ENCODE measurements around the gene RHOV. TPM values are rescaled to one million over a fixed set of nuclear protein-coding genes. Genes with fewer than 3 reads are reported as not detected.
"Not testable (repeated sequence)": the region's sequence is repeated elsewhere in the genome, so short reads cannot be mapped to it uniquely, and the experiment has no call there.

RHOV gene
- total RNA-seq, 1 experiment from 2014 or later, result 0.41 TPM

DNA sequence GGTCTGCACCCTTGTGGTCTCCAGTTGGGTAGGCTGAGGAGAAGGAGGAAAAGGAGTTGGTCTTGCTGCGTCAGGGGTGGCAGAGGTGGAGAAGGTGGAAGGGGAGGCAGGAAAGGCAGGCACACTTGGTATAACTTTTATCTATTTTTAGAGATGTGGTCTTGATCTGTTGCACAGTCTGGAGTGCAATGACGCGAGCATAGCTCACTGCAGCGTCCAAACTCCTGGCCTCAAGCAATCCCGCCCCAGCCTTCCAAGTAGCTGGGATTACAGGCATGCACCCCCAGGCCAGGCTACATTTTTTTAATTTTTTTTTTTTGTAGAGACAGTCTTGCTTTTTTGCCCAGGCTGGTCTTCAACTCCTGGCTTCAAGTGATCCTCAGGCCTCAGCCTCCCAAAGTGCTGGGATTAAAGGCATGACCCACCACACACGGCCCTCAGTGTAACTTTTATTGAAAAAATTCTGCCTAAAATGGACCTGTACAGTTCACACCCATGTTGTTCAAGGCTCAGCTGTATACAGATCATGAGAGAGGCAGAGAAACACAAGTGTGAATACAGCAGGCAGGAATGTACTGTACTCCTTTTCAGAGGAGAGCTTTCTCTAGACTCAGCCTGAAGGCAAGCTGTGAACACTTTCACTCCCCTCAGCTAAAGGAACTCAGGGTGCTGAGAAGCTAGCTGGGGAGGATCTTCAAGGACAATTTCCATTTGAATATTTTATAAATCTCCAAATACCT is 2.1 kb upstream of the RHOV start:
- DNase-seq (ENCODE audit: low spot score), result no peak

DNA sequence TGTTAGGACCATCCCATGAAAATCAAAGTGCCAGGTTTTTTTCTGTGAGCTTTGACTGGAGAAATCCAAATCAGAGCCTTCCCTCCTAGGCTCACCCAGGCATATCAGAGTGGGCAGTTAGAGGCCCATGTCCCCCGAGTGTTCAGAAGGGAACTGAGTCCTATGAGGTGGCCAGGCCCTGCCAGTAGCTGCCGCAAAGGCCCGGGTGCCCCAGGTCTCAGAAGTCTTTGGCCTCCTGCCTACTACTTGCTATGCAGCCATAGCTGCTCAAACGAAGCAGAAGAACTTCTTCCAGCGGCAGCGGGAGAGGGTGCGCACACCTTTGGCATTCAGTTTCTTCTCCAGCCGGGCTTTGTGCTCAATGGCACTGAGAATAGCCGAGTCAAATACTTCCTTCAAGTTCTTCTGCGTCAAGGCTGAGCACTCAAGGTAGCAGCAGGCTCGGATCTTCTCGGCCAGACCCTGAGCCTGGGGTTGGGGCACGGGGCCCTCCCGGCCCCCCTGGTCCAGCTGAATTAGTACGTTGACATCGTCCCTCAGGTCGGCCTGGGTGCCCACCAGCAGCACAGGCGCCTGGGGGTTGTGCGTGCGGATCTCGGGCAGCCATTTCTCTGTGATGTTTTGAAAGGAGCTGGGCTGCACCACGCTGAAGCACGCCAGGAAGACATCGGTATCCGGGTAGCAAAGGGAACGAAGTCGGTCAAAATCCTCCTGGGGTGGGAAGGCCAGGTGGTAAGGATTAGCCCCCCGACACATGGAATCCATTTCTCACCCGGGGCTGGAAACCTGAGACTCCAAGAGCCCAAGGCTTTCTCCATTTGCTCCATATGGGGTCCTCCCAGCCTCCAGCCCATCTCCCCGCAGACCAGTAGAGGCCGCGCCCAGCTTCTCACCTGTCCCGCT is 992 bp downstream of the RHOV start:
- DNase-seq (ENCODE audit: low spot score), result peak; percentile 1

DNA sequence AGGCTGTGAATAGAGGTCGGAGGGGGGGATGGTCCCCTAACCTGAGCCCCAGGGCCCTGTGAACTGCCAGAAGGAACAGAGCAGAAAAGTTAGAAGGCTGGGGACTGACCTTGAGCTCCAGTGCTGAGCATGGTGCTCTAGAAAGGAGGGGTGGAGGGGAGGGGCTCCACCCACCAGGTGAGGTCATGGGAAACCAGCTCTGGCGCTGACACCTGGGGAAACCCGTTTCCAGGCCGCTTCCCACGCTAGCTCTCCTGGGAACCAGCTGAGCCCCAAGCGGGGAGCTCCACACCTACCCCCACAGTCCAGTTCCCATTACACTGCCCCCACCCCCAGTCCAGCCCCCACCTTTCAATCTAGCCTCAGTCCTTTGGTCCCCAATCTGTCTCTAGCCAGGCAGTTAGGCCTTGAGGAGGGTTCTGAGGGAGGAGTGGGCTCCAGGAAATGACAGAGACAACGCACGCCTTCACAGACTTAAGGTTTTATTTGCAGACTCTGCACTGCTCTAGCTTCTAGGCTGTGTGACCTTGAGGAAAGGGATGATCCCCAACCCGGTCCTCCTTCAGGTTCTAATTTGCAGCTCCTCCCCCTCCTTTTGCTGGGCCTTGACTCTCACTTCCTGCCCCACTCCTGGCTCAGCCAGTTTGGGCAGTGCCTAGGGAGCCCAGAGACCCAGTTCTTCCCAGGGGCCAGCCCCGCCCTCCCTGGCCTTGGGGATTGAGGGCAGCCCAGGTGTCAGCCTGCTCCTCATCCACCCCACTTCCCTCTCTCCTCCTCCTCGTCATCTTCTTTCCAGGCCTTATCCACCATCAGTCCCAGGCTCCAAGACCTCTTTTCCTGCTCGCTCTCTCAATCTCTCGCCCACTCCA is 2.1 kb downstream of the RHOV start:
- DNase-seq (ENCODE audit: low spot score), result peak; percentile 1

DNA sequence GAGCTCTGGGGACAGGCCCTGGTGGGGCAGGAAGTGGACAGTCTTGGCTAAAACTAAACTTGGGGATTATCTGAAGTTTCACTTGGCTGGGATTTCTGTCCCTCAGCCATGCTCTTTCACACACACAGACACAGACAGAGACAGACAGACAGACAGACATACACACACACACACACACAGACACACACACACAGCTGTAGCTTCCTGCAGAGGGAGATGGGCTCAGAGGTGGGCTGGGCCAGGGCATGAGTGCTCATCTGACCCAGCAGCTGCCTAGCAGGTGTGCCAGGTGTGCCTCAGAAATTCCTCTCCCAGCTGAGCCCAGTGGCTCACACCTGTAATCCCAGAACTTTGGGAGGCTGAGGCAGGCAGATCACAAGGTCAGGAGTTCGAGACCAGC is 3.3 kb downstream of the RHOV start:
- peak; percentile 1 for DNase-seq (ENCODE audit: low spot score)

DNA sequence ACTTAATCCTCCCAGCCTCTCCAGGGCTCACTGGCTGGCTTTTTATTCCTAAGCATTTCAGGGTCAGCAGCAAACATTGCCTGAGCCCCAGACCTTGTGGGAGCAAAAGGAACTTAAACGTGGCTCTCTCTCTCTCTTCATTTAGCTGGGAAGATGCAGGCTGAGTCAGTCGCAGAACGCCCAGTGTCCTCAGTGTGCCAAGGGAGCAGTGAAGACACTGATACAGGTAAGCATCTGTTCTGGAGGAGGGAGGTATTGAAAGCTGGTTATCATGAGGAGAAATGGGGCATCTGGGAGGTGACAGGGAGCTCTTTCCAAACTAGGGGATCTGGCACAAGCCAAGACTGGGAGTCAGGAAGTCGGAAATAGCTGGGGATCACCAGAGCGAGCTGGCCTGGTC is 4.3 kb downstream of the RHOV start:
- DNase-seq (ENCODE audit: low spot score), result peak; percentile 2

DNA sequence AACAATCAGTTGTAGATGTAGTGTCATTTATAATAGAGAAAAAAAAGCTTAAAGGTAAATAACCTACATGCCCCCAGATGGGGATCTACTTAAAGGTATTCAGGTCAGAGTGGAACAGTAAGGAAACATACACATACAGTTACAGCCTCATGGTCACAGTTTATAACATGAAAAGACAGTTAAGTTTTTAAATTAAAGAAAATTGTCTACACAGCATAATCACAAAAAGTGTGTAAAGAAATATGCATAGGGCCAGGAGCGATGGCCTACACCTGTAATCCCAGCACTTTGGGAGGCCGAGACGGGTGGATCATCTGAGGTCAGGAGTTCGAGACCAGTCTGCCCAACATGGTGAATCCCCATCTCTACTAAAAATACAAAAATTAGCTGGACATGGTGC is 6.8 kb downstream of the RHOV start:
- DNase-seq (ENCODE audit: low spot score), result no peak

DNA sequence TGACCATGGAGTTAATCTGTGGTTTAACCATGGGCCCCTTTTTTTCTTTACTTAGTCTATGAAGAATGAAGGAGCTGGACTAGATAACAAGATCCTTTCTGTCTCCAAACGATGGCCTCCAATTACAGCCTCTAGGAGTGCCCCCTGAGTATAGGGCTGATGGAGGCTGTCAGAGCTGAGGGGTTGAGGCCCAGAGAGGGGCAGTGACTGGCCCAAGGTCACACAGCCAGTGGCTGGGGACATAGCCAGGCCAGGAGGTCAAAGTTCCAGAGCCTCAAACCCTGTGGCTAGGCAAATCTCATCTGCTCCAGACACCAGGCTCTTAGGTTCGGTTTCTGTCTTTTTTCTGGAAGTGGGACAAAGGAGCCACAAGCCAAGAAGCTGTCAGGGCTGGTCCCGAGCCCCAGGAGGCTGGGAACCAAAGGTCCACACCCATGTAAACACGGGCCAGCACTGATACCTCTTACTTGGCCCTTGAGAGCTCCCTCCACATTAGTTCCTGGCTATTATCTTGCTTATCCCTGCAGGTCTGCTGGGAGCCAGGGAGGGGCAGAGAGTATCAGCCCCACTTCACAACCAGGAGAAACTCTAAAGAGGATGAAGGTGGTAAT is 10.3 kb downstream of the RHOV start:
- no peak for DNase-seq (ENCODE audit: low spot score)

DNA sequence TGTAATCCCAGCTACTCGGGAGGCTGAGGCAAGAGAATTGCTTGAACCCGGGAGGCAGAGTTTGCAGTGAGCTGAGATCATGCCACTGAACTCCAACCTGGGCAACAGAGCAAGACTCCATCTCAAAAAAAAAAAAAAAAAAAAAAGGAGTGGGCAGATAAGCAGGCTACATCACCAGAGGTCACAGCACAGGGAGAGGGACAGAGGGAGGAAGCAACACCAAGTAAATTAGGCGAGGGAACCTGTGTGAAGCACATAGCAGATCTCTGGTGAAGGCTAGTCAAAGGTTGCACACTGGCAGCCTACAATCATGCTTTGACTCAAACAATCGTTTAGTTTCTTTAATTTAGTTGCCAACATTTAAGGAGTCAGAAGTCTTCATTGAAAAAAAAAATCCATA is 12.9 kb downstream of the RHOV start:
- DNase-seq (ENCODE audit: low spot score), result not testable (repeated sequence)

DNA sequence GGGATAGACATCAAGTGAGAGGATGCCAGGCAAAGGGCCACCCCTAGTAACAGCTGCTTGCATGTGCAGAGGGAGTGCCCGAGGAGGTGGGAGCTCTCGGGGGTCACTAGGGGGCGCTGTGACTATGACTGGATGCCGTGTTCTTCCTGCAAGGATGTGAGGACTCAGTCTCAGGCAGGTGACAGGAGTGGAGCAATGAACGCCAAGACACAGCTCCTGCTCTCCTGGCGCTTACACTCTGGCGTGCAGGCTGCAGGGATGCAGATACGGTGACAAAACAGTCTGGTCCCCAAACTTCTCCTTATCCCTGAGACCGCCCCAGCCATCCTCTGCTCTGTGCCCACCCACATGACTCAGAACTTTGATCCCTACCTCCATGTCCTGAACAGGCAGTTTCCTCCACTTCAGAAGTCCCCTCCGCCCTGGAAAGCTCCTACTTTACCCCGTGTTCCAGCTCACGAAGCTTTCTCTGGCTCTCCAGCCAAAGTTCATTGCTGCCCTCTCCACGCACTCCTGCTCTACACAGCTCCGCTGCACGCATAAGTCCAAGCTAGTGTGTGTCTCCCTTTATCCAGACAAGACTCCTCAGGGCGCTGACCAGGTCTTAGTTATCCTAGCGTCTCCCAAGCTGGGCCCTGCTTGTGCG is 14.7 kb downstream of the RHOV start:
- DNase-seq (ENCODE audit: low spot score), result peak; percentile 76

DNA sequence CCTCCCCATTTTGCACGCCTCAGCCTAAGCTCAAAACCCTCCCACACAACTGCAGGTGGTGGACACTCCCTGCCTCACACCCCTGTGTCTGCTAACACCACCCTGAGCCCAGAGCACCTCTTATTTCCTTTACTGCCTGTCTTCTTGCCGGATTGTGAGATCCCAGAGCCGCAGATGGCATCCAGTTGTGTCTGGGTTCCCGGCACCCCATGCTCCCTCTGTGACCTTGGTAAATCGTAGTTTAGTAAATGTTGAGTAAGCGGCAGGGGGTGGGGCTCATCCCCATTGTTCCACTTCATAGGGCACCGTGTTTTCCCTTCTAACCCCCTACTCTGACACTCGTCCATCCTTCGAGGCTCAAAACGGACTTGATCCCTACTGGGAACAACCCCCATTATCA is 15.3 kb downstream of the RHOV start:
- DNase-seq (ENCODE audit: low spot score), result no peak

DNA sequence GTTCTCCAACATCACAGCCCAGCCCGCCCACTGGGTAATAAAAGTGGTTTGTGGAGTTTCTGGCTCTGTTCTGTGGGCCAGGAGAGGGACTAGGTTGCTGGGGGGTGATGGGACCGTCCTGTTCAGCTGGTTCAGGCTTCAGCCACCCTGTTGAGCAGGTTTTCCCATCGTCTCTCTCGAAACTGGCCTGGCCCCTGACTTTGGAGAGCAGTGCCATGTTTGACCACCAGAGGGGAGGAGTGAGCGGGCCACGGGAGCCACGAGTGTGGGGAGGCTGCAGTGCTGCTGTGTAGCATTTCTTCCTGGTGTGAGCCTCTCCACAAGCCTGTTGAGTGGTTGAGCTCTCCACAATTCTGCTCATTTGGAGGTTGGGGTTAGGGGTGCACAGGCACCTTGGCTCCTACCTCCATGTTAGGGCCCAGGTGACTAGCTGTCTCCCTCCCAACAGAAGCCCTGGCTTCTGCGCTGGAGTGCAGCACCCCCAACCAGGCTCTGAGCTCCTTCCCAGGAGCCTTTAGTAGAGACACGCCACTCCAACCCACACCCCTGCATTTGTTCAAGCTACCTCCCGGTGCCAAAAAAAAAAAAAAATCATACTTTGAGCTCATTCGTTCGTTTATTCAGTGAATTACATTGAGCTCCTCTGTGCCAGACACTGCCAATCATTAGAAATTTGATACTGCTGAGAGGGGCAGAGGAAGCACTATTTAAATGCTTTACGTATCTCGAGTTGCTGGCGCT is 16.3 kb downstream of the RHOV start:
- DNase-seq (ENCODE audit: low spot score), result peak; percentile 55

DNA sequence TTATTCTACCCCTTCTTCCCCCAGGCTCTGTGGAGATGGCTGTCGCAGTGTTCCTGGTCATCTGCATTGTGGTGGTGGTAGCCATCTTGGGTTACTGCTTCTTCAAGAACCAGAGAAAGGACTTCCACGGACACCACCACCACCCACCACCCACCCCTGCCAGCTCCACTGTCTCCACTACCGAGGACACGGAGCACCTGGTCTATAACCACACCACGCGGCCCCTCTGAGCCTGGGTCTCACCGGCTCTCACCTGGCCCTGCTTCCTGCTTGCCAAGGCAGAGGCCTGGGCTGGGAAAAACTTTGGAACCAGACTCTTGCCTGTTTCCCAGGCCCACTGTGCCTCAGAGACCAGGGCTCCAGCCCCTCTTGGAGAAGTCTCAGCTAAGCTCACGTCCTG is 17.3 kb downstream of the RHOV start:
- DNase-seq (ENCODE audit: low spot score), result no peak

DNA sequence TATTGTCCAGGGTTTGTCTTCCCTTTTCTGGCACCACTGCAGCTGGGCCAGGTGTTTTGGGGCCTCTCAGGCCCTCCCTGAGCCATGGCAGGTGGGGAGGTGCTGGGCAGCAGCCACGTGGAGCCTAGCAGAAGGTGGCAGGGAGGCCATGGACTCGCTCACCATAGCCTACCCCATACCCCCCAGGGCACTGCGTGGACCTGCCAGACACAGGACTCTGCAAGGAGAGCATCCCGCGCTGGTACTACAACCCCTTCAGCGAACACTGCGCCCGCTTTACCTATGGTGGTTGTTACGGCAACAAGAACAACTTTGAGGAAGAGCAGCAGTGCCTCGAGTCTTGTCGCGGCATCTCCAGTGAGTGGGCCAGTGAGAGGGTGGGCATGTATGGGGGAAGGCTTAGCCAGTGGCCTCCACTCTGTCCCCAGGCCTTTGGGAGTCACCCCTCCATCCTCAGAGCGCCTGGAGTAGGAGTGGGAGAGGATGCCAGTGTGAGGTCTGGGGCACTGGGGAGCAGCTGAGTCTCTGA is 18.3 kb downstream of the RHOV start:
- no peak for DNase-seq (ENCODE audit: low spot score)

DNA sequence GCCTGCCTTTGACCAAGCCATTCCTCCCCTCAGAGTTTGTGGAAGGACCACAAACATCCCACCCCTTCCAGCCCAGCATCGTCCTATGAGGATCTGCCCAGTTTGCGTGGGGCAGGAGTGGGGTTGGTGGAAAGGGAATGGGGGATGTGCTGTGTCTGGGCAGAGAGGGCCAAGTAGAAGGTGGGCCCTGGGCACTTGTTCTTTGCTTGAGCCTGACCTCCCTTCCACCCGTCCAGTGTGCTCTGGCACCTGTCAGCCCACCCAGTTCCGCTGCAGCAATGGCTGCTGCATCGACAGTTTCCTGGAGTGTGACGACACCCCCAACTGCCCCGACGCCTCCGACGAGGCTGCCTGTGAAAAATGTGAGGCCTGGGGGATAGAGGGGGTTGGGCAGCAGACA is 19.9 kb downstream of the RHOV start:
- DNase-seq (ENCODE audit: low spot score), result no peak

DNA sequence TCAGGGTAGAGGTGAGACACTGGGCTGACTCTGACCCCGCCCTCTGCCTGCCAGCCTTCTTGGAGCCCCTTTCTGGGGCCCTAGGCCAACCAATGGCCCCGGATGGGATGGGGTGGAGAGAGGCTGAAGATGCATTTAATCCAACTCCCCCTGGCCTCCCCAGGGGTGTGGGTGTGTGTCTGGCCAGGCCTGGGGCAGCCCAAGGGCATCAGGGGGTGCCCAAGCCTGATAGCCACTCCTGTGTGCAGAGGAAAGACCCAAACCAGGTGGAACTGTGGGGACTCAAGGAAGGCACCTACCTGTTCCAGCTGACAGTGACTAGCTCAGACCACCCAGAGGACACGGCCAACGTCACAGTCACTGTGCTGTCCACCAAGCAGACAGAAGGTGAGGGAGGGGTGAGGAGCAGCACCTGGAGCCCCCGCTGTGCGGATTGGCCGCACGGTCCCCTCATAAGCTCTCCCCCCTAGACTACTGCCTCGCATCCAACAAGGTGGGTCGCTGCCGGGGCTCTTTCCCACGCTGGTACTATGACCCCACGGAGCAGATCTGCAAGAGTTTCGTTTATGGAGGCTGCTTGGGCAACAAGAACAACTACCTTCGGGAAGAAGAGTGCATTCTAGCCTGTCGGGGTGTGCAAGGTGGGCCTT is 20.7 kb downstream of the RHOV start:
- DNase-seq (ENCODE audit: low spot score), result no peak

DNA sequence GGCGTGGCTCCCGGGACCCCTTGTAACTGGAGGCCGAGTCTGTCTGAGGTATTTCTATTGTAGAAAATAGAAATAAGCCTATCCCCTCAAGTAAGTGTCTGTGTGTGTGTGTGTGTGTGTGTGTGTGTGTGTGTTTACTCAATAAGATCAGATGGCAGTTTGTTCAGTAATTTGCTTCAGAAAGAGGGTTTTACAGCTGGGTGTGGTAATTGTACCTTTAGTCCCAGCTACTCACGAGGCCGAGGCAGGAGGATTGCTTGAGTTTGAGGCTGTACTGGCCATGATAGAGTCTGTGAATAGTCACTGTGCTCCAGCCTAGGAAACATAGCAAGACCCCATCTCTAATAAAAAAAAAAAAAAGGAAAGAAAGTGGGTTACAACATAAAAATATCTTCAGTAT is 21.5 kb downstream of the RHOV start:
- DNase-seq (ENCODE audit: low spot score), result no peak

DNA sequence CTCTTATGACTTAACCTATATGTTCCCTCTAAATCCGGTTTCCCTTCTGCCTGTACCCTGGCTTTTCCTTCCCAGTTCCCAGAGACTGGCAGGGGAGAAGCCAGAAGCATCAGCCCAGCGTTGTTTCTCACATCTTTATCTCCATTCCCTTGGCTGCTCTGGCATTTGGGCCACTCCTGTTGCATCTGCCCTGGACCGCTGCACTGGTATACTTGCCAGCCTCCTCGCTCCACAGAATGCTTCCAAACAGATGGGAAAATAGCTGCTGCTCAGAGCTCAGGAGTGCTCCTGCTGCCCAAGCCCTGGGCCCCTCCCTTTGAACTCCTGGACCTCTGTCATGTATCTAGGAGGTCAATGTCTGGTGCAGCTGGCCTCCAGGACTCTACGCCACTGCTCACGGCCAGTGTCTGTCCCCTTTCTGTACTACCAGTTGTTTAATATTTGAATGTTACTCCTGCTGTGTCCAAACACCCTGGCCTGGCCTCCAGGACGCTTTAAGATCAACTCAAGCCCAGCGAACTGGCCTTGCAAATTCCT is 23.4 kb downstream of the RHOV start:
- no peak for DNase-seq (ENCODE audit: low spot score)

DNA sequence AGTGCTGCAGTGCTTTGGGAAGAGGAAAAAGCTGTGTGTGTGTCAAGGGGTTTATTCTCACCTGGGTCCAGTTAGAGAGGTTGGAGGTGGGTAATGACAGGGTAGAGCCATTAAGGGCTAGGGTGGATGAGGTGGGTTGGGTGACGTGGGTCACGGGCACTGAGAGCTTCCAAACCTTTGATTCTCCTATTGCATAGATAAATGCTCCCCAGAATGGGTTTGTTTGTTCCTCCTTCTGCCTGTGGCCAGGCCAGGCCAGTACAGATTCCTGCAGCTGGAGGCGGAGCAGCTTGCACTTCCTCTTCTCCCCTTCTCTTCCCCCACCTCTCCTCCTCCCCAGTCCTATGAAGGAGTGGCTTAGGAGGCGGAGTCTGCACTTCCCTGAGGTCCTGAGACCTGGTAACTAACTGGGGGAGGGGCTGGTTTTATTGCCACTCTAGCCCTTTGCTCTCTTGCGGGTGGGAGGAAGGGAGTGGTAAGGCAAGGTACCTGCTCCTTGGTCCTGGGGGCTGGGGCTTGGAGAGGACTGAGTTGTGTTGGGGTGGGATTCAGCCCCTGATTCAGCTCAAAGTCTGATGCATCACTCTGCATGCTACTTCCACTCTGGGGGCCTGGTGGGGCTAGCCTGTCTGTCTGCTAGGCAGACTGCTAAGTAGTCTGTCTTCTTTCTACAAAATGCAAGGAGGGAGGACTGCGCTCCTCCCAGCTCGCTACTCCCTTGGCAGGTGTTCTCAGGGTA is 26.6 kb downstream of the RHOV start:
- peak; percentile 81 for DNase-seq (ENCODE audit: low spot score)

DNA sequence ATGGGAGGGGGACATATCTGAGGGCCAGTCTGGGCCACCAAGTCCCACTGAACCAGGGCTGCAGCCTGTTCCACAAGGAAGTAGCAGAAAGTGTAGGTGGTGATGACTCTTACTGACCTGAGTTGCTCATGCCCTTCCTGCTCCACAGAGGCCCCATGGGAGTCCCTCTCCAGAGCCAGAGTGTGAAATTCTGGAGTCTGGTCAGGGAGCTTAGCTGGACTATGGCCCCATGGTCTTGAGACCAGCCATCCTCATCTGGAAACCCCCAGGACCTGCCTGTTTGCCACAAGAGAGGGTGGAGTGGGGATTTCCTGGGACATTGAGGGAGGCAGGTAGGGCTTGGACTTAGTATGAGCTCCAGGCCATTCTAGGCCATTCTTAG is 27.2 kb downstream of the RHOV start:
- no peak for DNase-seq (ENCODE audit: low spot score)

Data from H4 (cell line).